Measurements from ENCODE around the gene MUSK. TPM values are rescaled to one million over a fixed set of nuclear protein-coding genes. Genes with fewer than 3 reads are reported as not detected.
"Not testable (repeated sequence)": the region's sequence is repeated elsewhere in the genome, so short reads cannot be mapped to it uniquely, and the experiment has no call there.

The MUSK gene
- total RNA-seq, 1 experiment from 2014 or later, result not detected

GRCh38 chr9:110672873-110673510 lies 4.4 kb downstream of the MUSK start:
- in situ Hi-C loops (cut with HindIII; ENCODE audit: low pct_unique_long_range_greater_than_20kb, low sequenced_read_pairs), result no loop called here
- DNase-seq (ENCODE audit: low read depth, low spot score), result no peak

GRCh38 chr9:110687497-110687896 lies 18.9 kb downstream of the MUSK start:
- in situ Hi-C loops (cut with HindIII; ENCODE audit: low pct_unique_long_range_greater_than_20kb, low sequenced_read_pairs), result no loop called here
- DNase-seq (ENCODE audit: low read depth, low spot score), result no peak

DNA sequence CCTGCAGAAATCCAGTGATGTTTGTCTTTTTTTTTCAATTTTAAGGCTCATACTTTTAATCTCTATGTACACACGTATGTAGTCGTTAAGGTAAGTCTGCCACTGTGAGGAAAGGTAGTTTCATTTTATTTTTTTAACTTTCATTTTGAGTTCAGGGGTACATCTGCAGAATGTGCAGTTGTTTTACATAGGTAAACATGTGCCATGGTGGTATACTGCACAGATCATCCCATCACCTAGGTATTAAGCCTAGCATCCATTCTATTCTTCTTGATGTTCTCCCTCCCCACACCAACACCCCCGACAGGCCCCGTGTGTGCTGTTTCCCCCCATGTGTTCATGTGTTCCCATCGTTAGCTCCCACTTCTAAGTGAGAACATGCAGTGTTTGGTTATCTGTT lies 19.7 kb downstream of the MUSK start:
- in situ Hi-C loops (cut with HindIII; ENCODE audit: low pct_unique_long_range_greater_than_20kb, low sequenced_read_pairs), result no loop called here
- DNase-seq (ENCODE audit: low read depth, low spot score), result no peak

- DNase-seq (ENCODE audit: low read depth, low spot score), result peak; percentile 5
- in situ Hi-C loops (cut with HindIII; ENCODE audit: low pct_unique_long_range_greater_than_20kb, low sequenced_read_pairs), result no loop called here
These were observed 22.5 kb downstream of the MUSK start for GRCh38 chr9:110691002-110691549.

DNA sequence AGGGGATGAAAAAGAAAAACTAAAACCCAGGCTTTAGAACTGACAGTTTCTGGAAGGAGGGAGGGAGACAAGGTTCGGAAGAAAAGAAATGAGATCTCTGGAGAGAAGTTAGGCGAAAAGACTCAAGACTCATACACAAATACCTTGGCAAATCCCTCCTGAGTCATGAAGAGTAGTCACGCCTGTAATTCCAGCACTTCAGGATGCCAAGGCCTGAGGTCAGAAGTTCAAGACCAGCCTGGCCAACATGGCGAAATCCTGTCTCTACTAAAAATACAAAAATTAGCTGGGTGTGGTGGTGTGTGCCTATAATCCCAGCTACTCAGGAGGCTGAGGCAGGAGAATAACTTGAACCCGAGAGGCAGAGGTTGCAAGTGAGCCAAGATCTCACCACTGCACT lies 27.3 kb downstream of the MUSK start:
- DNase-seq (ENCODE audit: low read depth, low spot score); in situ Hi-C loops (cut with HindIII; ENCODE audit: low pct_unique_long_range_greater_than_20kb, low sequenced_read_pairs): not testable (repeated sequence)

- no peak for DNase-seq (ENCODE audit: low read depth, low spot score)
These were observed 32.4 kb downstream of the MUSK start for GRCh38 chr9:110700953-110701352.

DNA sequence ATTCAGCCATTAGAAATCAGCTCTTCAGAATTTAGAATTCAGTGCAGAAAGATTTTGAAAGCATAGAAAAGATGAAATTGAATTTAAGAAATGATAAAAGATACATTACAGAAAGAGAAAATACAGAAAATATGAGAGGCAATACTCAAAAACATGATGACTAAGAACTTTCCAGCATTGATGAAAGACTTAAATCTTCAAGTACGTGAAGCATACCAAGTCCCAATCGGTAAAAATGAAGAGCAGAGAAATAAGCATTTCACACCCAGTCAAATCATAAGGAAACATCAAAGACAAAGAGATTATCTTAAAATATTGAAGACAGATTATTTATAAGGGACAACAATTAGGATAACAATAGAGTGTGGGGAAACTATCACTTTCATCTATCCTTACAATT lies 35.1 kb downstream of the MUSK start:
- in situ Hi-C loops (cut with HindIII; ENCODE audit: low pct_unique_long_range_greater_than_20kb, low sequenced_read_pairs), result no loop called here
- no peak for DNase-seq (ENCODE audit: low read depth, low spot score)

More at GRCh38 chr9:110700953-110701352, 32.4 kb downstream of the MUSK start:
- in situ Hi-C loops (cut with HindIII; ENCODE audit: low pct_unique_long_range_greater_than_20kb, low sequenced_read_pairs), result no loop called here

DNA sequence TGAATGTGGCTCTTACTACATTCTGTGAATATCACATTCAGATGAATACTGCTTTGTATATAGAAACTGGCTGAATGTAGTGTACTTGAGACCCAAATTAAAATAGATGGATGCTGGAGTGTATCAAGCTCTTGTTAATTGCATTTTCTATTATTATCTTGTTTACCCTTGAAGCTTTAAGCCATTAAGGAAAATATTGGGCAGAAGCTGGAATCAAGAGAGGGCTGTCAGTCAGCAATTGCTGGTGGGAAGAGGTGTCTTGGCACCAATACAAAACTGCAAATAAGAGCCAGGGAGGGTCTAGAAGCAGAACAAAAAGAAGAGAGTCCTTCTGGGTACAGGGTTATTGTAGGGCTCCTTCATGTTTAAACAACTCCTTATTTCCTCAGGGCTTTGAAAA lies 38.8 kb downstream of the MUSK start:
- in situ Hi-C loops (cut with HindIII; ENCODE audit: low pct_unique_long_range_greater_than_20kb, low sequenced_read_pairs), result no loop called here
- no peak for DNase-seq (ENCODE audit: low read depth, low spot score)

DNA sequence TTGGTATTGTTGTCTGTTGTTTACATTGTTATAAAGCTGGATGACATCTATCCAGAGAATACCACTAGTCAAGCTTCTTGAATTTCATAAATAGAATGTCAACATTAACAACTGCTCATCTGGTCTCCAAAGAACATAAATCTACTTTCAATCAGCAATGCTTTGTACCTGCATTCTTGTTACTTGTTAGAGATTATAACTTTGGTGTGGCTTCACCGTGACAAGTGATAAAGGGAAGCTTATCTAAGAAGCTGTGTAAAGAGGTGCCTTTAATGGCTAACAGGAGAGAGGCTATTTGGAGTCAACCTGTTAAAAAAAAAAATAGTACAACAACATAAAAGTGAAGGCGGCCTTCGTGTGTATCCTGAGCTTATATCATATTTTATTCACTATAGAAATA lies 41.8 kb downstream of the MUSK start:
- in situ Hi-C loops (cut with HindIII; ENCODE audit: low pct_unique_long_range_greater_than_20kb, low sequenced_read_pairs), result no loop called here

GRCh38 chr9:110712955-110713354 lies 44.4 kb downstream of the MUSK start:
- in situ Hi-C loops (cut with HindIII; ENCODE audit: low pct_unique_long_range_greater_than_20kb, low sequenced_read_pairs), result no loop called here
- DNase-seq (ENCODE audit: low read depth, low spot score), result no peak

More for the DNA sequence above, 41.8 kb downstream of the MUSK start:
- DNase-seq (ENCODE audit: low read depth, low spot score), result no peak

DNA sequence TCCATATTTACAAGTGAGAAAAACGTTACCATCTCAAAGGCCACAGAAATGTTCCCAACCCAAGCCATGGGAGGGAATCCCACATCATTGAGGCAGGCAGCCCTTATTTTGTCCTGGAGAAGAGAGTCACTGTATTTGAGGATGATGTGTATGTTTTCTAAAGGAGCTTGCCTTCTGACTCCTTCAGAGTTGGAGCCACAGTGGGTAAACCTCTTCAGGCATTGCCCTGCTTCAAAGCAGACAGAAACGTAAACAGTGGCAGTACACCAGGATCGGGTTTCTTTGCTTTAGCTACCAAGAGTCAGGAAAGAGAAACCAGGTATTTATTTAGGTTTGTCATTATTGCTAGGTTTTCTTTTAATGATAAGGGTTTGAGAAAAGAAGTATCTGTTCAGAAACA lies 45.7 kb downstream of the MUSK start:
- DNase-seq (ENCODE audit: low read depth, low spot score), result no peak
- in situ Hi-C loops (cut with HindIII; ENCODE audit: low pct_unique_long_range_greater_than_20kb, low sequenced_read_pairs), result no loop called here

DNA sequence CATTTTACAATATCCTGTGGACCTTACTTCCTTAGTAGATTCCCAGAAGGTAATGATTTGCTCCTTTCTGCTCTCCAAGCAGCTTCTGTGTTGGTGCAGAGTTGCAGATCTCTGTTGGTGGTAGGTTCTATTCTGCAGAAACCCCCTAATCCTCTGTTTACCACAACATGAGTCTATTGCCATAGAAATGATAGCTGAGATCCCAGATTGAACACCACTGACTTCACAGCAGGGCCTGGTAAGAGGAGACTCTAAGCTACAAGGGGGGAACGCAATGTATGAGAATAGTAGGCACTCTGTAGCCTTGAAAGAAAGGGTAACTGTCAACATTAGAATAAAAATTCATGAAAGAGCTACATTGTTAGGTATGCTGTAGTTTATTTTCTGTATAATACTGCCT lies 59.5 kb downstream of the MUSK start:
- DNase-seq (ENCODE audit: low read depth, low spot score), result peak; percentile 4
- in situ Hi-C loops (cut with HindIII; ENCODE audit: low pct_unique_long_range_greater_than_20kb, low sequenced_read_pairs), result no loop called here

GRCh38 chr9:110729641-110730040 lies 61.0 kb downstream of the MUSK start:
- in situ Hi-C loops (cut with HindIII; ENCODE audit: low pct_unique_long_range_greater_than_20kb, low sequenced_read_pairs), result no loop called here
- no peak for DNase-seq (ENCODE audit: low read depth, low spot score)

DNA sequence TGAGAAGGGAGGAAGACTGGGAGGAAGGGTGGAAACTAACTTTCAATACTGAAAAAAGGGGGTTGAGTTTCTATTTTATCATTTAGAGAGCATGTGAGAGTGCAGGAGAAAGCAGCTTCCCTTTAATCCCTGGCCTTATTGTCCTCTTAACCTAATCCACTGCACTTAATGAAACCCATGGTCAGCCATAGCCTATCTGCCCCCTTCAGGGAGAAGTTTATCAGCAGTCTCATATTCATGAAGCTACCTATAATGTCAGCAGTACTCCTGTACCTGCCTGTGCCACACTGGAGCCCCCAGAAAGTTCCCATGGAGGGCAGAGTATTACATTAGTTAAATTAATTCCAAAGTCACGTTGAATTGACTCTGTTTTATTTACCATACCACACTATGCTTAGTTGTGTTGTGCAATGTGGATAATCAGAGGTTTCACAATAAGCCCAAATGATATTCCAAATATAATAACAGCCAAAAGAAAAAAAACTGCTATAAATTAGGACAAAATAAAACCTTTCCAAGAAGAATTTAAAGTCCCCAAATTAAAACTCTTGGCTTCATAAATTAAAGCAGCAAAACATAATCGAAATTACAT lies 62.9 kb downstream of the MUSK start:
- no peak for DNase-seq (ENCODE audit: low read depth, low spot score)
- in situ Hi-C loops (cut with HindIII; ENCODE audit: low pct_unique_long_range_greater_than_20kb, low sequenced_read_pairs), result no loop called here

DNA sequence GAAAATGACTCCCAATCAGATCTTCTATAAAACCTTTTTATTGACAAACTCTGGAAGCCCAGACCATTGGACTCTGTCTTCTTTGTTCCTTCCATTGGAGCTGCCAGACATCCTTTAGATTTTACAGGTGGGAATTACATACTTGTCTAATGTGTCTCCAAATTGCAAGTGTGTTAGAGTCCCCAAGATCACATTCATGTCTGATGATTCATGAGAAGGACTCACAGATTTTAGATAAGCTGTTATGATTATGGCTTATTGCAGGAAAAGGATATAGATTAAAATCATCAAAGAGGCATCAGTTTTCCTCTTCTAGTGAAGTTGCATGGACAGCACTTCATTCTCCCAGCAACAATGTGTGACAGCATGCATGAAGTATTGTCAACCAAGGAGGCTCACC lies 70.4 kb downstream of the MUSK start:
- in situ Hi-C loops (cut with HindIII; ENCODE audit: low pct_unique_long_range_greater_than_20kb, low sequenced_read_pairs), result no loop called here
- no peak for DNase-seq (ENCODE audit: low read depth, low spot score)

- in situ Hi-C loops (cut with HindIII; ENCODE audit: low pct_unique_long_range_greater_than_20kb, low sequenced_read_pairs), result no loop called here
- DNase-seq (ENCODE audit: low read depth, low spot score), result peak; percentile 72
These were observed 74.3 kb downstream of the MUSK start for GRCh38 chr9:110742741-110743371.

DNA sequence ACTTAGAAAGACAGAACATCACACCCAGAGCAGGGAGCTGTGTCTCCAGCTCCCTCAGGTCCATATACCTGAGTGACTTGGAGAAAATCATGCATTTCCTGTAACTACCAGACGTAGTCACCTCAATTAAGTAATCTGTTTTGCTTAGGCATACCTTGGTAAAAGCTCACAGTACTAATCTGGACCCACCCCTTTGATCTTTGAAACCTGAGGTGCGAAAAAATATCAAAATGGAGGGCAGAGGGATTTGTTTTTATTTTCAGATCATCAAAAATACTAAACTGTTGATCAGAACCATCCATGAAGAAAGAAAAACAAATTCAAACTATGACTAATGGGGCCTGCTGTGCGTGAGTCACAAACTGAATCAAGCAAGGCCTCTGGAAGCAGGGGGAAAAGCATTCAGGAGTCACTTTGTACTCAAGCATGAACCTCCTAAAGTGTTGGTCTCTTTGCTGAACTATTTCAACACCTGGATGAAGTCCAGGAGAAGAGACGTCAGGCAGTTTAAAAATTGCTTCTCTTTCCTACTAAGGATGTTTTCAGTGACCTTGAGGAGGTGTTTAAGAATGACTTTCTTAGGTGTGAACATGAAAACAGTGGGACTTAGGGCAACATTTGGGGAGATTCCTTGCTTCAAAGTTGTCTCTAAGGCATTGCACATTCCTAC lies 76.3 kb downstream of the MUSK start:
- in situ Hi-C loops (cut with HindIII; ENCODE audit: low pct_unique_long_range_greater_than_20kb, low sequenced_read_pairs), result no loop called here
- DNase-seq (ENCODE audit: low read depth, low spot score), result no peak

- no peak for DNase-seq (ENCODE audit: low read depth, low spot score)
- in situ Hi-C loops (cut with HindIII; ENCODE audit: low pct_unique_long_range_greater_than_20kb, low sequenced_read_pairs), result no loop called here
These were observed 77.1 kb downstream of the MUSK start for GRCh38 chr9:110745676-110746075.

Measured in SK-MEL-5 (cell line).